SHP77 (cell line): ENCODE measurements around the gene AFAP1L2.

Source experiments
- DNase-seq, 2 experiments: peaks; one replicate each; lab custom pipeline; 2025; lab: John Stamatoyannopoulos, UW

The AFAP1L2 gene

GRCh38 chr10:114412907-114413797 lies 8.8 kb upstream of the AFAP1L2 start:
- DNase-seq: no peak

GRCh38 chr10:114408968-114409444 lies 4.7 kb upstream of the AFAP1L2 start:
- DNase-seq: no peak

GRCh38 chr10:114408112-114408967 lies 4.0 kb upstream of the AFAP1L2 start:
- no peak for DNase-seq

- no peak for DNase-seq
Measured at GRCh38 chr10:114406455-114406854, 2.2 kb upstream of the AFAP1L2 start.

- DNase-seq: no peak
Measured at GRCh38 chr10:114405011-114405350, 679 bp upstream of the AFAP1L2 start.

- no peak for DNase-seq
Measured at GRCh38 chr10:114403541-114404161, 651 bp downstream of the AFAP1L2 start.

GRCh38 chr10:114402871-114403540 lies 1.3 kb downstream of the AFAP1L2 start:
- DNase-seq: no peak

- no peak for DNase-seq
Measured at GRCh38 chr10:114402233-114402632, 2.1 kb downstream of the AFAP1L2 start.

GRCh38 chr10:114401195-114401791 lies 3.0 kb downstream of the AFAP1L2 start:
- DNase-seq: no peak

- no peak for DNase-seq
Measured at GRCh38 chr10:114400091-114400490, 4.2 kb downstream of the AFAP1L2 start.

- no peak for DNase-seq
Measured at GRCh38 chr10:114399576-114399975, 4.7 kb downstream of the AFAP1L2 start.

- no peak for DNase-seq
Measured at GRCh38 chr10:114398587-114399331, 5.5 kb downstream of the AFAP1L2 start.

- DNase-seq: no peak
Measured at GRCh38 chr10:114397651-114398145, 6.6 kb downstream of the AFAP1L2 start.

GRCh38 chr10:114396464-114396863 lies 7.8 kb downstream of the AFAP1L2 start:
- DNase-seq: no peak

GRCh38 chr10:114395366-114396022 lies 8.8 kb downstream of the AFAP1L2 start:
- DNase-seq: no peak

GRCh38 chr10:114394531-114394930 lies 9.8 kb downstream of the AFAP1L2 start:
- DNase-seq: no peak

- no peak for DNase-seq
Measured at GRCh38 chr10:114393886-114394285, 10.4 kb downstream of the AFAP1L2 start.

GRCh38 chr10:114393482-114393881 lies 10.8 kb downstream of the AFAP1L2 start:
- DNase-seq: no peak

- no peak for DNase-seq
Measured at GRCh38 chr10:114392112-114392835, 12.0 kb downstream of the AFAP1L2 start.
